Stimulated activated CD4-positive, alpha-beta T cell treated with anti-CD3 and anti-CD28 coated beads, TNF-alpha, amount 100 ng/mL, for 1 hour (primary cell): ENCODE measurements around the gene DRC3.

Source experiments
- DNase-seq, 3 donors: peaks; one replicate each; pipeline ENCODE4 v3.0.0-alpha.2; 2020; ENCODE audit warnings: low read depth in 3 of 3, low spot score in 1 of 3

DRC3 gene

DNA sequence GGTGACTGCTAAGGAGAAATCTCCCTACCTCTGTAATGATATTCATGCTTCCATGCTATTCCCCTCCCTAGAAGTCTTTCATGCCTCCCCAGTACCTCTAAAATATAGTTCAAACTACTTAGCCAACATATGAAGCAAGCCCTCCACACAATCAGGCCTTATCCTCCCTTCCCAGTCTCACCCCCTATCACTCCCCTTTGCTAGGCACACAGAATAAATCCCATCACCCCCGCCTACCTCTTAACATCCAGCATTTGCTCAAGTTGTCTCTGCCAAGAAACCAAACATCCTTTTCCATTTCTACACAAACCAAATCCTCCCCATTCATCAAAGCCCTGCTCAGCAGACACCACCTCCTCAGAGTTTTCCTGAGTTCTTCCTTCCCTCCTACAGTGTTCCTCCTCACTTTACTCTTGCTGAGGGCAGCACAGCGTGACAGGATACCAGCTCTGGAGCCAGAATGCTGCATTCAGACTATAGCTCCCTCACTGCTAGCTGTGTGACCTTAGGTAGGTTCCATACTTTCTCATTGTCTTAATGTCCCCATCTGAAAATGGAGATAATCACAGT, 7.4 kb upstream of the DRC3 start:
- no peak for DNase-seq

DNA sequence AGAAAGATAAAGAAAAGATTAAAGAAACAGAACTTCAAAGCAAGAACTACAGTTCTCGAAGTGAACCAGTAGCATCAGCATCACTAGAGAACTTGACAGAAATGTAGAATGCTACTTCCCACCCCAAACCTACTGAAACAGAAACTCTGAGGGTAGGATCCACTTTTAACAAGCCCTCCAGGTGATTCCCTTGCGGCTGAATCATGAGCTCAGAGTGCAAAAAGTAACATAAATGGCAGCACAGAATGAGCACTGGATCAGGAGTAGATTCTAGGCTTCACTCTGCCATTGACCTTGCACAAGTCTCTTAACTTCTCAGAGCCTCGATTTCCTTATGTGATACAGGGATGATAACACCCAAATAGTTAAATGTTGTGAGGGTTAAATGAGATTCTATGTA, 6.3 kb upstream of the DRC3 start:
- DNase-seq: no peak

DNA sequence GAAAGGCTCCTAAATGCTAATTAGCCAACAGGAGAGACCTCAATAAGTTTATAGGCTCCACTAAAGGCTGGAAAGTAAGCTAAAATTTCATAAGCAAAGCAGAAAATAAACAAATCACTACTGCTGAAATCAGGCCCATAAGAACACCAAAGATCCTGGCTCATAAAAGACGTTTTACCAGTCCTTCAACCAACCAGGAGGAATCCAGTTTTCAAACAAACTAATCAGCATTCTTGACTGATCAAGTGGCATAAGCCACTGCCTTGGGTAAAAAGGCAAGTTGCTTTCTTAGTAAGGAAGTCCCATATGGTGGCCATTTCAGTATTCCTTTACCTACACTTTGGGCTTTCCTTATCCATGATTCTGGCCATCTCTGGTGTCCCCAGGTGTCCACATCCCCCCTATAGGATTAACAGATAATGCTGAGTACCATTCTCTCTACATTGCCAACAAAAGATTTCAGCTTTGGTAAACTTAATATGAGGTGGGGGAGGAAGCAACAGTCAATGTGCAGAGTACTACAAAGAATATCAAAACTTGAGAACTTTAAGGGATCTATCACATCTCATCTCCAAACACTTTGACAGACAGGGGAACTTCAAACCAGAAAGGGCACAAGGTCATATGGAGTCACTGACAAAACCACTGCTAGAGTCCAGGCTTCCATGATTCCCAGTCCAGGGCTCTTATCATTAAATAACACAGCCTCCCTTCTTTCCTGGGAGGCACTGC, 1.8 kb upstream of the DRC3 start:
- DNase-seq: no peak

DNA sequence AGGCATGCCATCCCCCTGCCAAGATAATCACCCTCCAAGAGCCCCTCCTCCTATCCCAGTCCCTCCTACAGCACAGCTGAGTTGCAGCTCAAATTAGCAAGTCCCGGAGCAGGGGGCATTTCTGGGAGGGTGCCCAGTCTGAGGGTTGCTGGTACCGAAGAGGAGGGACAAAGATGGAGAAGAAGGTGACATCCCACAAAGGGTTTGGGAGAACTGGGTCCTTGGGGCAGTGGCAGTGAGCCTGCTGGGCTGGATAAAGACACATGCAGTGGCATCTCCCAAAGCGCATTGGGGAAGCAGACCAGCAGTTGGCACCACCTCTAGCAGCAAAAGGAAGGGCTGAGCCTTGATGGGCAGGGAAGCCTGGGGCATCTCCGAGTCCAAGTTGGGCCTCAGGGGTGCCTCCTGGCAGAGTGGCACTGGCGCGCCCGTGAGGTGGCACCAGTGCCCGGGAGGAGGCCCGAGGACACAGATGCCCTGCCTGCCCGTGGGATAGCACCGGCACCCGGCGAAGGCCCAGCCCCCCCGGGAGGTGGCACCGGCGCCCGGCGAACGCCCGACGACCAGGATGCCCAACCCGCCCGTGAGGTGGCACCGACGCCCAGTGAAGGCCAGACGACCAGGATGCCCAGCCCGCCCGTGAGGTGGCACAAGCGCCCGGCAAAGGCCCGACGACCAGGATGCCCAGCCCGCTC, 1.1 kb upstream of the DRC3 start:
- DNase-seq: no peak

DNA sequence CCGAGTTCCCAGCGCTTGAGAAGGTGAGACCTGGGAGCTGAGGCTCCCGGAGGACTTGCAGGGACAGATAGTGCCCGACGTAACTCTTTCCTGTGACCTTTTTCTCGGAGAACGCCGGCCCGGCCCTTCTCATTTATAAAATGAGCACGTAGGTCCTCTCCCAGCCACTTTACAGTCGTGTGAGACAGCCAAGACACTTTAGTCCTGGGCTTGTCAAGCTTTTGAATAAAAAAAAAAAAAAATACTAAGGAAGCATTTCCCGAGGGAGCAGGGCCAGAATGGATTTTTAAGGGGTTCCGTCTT, 241 bp downstream of the DRC3 start:
- no peak for DNase-seq

DNA sequence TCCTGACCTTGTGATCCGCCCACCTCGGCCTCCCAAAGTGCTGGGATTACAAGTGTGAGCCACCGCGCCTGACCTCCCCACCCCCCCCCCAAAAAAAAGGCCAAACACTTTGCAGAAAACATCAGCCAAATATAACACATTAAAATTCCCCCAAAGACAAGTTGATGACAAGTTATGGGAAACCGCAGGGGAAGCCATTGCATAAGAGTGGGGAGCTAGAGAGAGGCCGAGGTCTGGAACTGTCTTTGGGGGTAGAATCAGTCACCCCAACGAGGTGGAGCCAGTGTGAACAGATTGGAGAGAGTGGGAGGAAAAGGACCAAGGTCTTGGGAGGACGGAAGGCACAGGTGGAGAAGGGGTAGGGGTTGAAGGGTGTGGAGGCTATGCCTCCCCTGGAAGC, 2.8 kb downstream of the DRC3 start:
- DNase-seq: no peak

DNA sequence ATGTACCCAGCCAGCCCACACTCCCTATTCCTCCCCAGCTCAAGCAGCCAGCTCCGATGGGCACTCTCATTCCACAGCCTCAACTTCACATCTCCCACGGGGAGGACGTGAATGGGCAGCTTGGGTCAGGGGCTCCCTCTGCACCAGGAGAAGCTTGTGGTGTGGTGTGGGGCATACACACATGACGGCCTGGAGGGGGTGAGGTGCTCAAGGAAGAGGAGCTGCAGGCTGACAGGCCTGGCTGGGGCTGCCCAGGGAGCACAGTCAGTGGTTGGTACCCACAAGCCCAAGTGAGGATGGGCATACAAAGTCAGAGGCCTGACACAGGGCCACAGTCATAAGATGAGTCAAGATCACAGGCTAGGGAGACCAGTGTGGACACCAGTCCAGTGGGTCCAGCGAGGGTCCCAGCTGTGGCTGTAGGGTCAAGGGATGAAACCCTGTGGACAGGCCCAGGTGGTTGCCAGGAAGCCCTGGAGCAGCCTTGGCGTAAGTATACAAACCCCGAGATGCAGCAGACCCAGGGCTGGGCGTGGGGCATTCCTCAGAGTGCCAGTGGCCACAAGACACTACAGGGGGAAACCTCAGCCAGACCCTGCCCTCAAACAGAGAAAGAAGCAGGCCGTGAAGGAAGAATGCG, 4.4 kb downstream of the DRC3 start:
- no peak for DNase-seq

DNA sequence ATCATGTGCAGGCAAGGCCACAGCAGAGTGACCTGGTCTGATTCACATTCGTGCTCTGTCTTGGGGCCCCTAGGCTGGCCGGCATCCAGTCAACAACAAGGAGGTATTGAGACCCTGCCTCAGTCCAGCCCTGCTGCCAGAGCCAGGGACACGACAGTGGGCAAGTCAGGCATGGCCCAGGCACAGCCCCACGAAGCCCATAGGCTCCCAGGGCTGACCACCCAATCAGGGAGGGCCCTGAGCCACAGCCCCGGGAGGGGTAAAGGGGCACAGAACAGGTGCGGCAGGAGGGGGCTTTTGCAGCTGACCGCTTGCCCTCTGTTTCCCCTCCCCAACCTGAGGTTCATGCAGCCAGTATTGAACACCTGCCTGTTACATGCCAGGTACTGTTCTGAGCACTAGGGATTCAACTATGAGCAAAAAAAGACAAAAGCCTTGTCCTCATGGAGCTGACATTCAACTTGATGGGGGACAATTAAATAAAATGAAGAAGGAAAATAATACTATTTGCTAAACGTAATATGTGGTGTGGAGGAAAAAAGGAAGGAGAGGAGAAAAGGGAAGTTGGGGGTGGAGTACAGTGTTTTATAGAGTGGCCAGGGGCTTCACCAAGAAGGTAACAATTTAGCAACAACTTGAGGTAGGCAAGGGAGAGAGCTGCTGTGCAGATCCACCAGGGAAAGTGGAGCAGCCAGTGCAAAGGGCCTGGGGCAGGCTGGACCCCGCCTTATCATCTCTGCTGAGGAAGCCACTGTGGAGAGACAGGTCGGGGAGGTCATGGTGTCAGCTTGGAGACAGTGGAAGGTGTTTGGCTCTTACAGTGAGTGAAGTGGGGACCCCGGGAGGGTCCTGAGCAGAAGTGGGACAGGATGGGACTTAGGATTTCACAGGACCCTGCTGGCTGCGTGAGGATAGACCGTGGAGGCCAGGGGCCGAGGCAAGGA, 6.1 kb downstream of the DRC3 start:
- no peak for DNase-seq

DNA sequence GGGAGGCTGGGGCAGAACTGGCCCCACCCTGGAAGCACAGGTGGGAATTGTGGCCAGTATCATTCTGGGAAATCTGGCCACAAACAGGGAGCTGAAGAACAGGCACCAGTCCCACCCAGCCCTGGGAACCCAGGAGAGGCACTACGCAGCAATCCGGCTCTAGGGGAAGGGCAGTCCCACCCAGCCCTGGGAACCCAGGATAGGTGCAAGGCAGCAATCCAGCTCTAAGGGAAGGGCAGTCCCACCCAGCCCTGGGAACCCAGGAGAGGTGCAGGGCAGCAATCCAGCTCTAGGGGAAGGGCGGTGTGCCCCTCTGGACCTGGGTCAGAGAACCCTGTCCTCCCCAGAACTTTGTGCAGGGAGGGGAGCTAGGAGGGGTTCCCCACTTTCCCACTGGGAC, 7.1 kb downstream of the DRC3 start:
- no peak for DNase-seq

DNA sequence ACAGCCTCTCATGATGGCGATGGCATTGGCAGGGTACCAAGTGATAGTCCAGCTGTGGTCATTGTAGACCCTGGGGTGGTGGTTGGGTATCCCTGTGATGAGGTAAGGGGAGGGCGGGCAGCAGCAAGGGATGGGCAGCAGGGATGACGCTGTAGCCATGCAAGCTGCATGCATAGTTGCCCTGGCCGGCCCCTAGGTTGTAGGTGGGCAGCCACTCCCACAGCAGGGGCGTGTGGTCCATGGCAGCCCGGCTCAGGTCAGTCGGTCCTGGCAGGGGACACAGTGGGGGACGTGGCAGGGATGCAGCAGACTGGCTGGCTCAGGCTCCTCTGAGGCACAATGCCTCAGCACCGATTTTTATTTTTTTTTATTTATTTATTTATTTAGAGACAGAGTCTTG, 8.7 kb downstream of the DRC3 start:
- DNase-seq: no peak

DNA sequence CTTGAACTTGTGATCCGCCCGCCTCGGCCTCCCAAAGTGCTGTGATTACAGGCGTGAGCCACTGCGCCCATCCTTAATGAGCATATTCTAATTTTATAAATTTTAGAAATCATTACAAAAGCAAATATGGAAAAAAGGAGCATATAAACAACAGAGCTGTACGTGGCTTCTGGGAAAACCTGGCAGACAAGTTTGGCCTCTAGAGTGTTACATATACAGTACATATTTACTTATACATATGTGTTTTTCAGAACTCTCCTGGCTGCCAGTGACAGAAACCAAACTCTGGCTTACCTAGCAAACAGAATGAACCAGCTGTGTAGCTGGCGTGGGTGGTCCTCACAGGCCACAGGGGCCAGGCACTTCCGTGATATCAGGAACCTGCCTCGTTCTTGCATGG, 10.1 kb downstream of the DRC3 start:
- no peak for DNase-seq

DNA sequence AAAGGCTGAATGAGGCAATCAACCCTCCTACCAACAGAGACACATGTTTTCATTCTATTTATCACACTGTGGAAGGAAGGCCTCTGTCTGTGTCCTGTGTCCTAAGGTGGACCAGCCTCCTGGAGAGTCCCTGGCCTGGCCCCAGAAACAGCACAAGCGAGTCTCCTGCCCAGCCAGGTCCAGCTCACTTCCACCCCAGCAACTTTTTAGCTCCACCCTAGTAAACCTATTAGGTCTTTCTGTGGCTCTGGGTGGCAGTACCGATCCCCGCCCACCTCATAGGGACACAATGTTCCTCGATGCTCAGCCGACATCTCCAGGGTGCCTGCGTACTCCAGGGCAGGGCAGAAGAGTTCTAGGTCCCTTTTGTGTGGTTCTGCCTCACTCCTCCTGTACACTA, 10.7 kb downstream of the DRC3 start:
- DNase-seq: no peak

DNA sequence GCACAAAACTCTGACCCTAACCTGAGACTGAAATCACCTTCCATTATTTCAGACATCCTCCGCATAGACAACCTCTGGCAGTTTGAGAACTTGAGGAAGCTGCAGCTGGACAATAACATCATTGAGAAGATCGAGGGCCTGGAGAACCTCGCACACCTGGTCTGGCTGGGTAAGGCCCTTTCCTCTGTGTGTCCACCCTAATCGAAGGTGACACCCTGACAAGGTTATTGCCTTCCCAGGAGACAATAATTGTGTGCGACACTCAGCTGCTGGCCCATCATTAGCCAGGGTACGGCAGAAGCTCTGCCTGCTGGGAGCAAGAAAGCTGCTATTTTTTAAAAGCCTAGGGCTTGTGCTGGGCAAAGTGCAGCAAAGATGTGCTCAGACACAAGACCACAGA, 11.1 kb downstream of the DRC3 start:
- DNase-seq: no peak

DNA sequence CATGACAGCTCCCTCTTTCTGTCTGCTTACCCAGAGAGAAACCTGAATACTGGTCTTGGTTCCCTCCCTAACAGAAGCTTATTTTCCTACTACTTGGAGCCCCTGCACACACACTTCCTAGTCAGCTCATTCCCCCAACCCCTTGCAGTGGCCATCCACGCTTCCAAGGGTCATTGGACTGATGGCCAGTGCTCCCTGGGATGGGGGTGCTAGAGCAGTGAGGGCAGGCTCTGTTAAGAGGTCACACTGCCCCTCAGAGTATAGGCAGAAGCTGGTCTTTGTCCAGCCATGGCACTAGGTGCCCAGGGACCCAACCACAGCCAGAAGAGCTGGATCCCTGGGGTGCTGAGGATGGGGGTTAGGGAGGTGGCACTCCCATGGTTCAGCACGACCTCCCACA, 12.5 kb downstream of the DRC3 start:
- DNase-seq: no peak

DNA sequence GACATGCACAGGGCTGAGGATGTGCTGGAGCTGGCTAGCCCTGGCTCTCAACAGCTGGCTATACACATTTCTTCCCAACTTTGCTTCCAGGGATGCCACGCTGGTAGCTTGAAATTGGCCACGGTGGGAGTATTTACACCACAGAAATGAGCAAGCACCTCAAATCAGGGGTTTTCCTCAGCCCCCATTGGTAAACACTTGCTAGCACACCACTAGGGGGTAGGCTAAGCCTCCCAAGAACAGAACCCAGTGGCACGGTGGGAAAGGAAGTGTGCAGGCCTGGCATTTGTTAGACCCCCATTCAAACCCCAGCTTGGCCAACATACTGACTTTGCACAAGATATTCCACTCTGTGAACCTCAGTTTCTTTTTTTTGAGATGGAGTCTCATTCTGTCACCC, 12.9 kb downstream of the DRC3 start:
- DNase-seq: no peak

DNA sequence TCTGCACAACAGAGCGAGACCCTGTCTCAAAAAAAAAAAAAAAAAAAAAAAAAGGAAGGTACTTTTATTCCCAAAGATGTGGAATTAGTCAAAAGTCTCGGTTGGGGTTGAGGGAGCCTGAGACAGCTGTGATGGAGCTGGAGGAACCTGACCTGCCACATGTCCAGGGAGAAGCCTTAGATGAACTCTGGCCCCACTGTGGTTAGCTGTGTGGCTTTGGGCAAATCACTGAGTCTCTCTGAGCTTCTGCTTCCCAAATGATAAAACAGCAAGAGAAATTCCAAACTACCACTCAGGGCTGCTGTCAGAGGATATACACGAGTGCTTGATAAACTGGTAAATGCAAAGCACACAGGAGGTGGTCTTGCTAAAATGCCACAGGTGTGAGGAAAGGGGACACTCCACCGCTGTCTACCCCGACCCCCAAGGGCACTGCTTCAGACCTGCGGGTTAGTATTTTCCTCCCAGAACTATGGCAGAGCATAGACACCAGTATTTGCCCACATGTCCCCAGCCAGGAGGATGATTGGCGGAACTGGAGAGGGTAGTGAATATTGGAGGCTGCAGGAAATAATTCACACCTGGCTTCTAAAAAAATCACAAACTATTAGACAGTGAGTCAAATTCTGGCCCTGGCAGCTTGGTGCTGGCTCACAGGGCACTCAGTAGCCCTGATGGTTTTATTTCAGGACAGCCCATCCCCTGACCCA, 14.7 kb downstream of the DRC3 start:
- DNase-seq: no peak

DNA sequence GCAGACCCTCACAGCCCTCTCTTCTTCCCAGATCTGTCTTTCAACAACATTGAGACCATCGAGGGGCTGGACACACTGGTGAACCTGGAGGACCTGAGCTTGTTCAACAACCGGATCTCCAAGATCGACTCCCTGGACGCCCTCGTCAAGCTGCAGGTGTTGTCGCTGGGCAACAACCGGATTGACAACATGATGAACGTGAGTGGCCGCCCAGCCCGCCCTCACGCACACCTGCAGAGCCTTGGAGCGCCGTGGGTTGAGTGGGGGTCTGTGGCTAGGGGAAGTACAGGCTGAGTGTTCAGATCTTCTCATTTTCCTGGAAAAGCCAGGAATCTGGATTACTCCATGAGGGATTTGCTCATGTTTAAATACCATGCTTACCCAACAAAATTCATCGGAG, 15.2 kb downstream of the DRC3 start:
- DNase-seq: no peak

DNA sequence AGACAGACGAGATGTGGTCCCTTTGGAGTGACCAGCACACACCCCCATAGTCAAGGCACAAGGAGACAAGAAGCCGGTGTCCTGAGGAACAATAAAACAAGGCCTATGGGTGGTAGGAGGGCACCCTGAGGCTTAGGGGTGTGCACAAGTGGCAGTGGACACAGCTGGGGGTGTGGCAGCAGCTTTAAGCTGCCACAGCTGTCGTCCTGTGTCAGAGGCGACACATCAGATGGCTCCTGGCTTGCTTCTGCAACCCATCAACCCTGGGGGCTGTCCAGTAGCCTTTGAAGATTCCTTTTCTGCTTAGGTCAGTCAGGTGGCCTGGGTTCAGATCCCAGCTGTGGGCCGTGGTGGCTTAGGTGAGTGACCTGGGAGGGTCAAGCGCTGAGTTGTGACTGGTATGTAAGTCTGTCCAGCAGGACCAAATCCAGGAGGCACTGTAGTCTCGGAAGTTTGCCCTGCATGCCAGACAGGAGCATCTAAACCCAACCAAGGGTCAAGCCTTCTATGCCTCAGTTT, 15.8 kb downstream of the DRC3 start:
- DNase-seq: no peak

DNA sequence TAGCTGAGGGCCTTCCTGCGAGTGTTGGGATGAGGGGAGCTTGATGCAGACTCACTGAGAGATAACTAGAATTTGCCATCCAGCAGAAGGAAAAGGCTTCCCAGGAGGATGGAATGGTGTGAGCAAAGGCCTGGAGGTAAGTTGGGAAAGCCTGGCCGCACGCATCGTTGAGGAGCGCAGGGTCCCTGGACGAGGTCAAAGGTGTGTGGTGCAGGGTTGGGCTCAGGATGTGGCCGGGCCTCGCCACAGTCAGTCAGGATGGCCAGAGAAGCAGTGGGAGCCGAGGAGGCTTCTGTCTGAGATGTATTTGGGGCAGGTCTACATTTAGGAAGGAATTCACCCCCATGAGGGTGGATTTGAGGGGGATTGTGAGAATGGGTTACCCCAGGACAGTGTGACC, 16.4 kb downstream of the DRC3 start:
- DNase-seq: no peak

DNA sequence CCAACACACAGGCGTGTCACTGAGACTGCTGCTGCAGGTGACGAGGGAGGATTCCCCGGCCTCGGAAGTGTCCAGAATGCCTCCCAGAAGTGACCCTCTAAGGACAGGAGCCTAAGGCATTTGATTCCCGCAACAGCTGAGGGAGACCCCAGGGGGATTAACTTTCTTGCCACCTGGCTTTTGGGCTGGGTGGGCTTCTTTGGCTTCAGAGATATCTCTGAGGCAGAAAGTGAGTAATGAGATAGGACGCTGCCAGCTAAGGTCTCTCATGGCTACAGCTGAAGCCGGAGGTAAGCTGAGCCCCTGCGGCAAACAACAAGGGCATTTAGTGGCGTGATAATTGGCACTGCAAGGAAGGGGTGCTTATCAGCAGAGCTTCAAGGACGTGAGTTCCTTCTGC, 17.0 kb downstream of the DRC3 start:
- DNase-seq: no peak

DNA sequence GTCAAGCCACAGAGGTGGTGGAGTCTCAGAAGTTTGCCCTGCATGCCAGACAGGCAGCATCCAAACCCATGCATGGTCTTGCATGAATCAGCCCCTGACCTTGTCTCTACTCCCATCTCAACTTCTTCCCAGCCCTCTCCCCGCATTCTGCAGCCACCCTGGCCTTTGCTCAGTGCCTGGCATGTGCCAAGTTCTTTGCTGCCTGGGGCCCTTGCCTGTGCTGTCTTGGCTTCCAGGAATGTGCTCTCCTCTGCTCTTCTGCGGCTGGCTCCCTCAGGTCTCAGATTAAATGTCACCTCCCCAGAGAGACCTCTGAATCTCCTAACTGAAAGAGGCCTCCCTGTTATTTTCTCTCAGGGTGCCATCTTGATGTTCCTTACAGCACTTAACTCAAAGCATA, 17.6 kb downstream of the DRC3 start:
- DNase-seq: no peak
